Right atrium auricular region (tissue), 2 donors: ENCODE data around the gene SUPV3L1. TPM values are rescaled to one million over a fixed set of nuclear protein-coding genes. Genes with fewer than 3 reads are reported as not detected.
A peak's percentile ranks its signal among the peaks of the same experiment; 100 is the strongest.

ENCODE experiments used
- DNase-seq: peaks from one replicate; pipeline ENCODE4 v3.0.0-alpha.2; 2019; ENCODE audit warnings: low spot score
- H3K27ac ChIP-seq, 2 donors: fragments of 200-600 bp; sonication (generic); 1 replicate in 1 of 2; 2 replicates in 1 of 2; pipeline ENCODE4 v1.5.1; 2016 to 2019
- H3K27me3 ChIP-seq, 2 donors: fragments of 200-600 bp; sonication (generic); one replicate each; pipeline versions ENCODE4 v1.5.1 to v1.6.0; 2017 to 2019
- H3K36me3 ChIP-seq: fragments of 200-600 bp; sonication (generic); one replicate; pipeline ENCODE4 v1.5.1; 2016
- H3K4me1 ChIP-seq, 2 donors: fragments of 200-600 bp; sonication (generic); one replicate each; pipeline versions ENCODE4 v1.5.1 to v1.6.0; 2017 to 2019
- H3K4me3 ChIP-seq, 2 donors: fragments of 200-600 bp; sonication (generic); 1 replicate in 1 of 2; 2 replicates in 1 of 2; pipeline ENCODE4 v1.5.1; 2017 to 2019; ENCODE audit warnings: mild to moderate bottlenecking in 1 of 2, moderate library complexity in 1 of 2
- H3K9me3 ChIP-seq, 2 donors: fragments of 200-600 bp; sonication (generic); one replicate each; pipeline ENCODE4 v1.5.1; 2019
- CTCF ChIP-seq, 2 donors: fragments of 200-600 bp; sonication (generic); IDR thresholded peaks; one replicate each; pipeline ENCODE4 v1.5.1; 2019; ENCODE audit warnings: antibody characterized with exemption in 2 of 2
- total RNA-seq, 2 donors: library from RNA; depleted of rRNA; stranded (reverse); fragments of >200 nt; gene quantifications; one replicate each; pipeline ENCODE4 v1.1.0, GENCODE V29; 2016

SUPV3L1 gene
- total RNA-seq, 2 donors from 2014 or later = 20.8 to 27.2 TPM

- H3K27me3 ChIP-seq = no peaks in the 10 kb centered on the region
- H3K9me3 ChIP-seq = no peaks in the 10 kb centered on the region
- no peak overlapping the region for H3K27ac ChIP-seq
- H3K4me3 ChIP-seq = no peak overlapping the region
- H3K4me1 ChIP-seq = no peaks in the 10 kb centered on the region
- no peak for TF ChIP-seq CTCF (IDR thresholded peaks at IDR 0.05)
- DNase-seq = no peak
- H3K36me3 ChIP-seq = no peaks in the 10 kb centered on the region
Measured at GRCh38 chr10:69220507-69220906, 40.5 kb downstream of the SUPV3L1 start.

GRCh38 chr10:69222157-69223027 lies 42.4 kb downstream of the SUPV3L1 start:
- Histone ChIP-seq H3K9me3 (no peaks in the 10 kb centered on the region), H3K27me3 (no peaks in the 10 kb centered on the region), H3K4me1 (no peaks in the 10 kb centered on the region), H3K36me3 (no peaks in the 10 kb centered on the region), H3K4me3 (no peak overlapping the region), H3K27ac (no peak overlapping the region)
- peak in 1 of 2 donors; percentile 67 for TF ChIP-seq CTCF (IDR thresholded peaks at IDR 0.05)
- no peak for DNase-seq

GRCh38 chr10:69223028-69223342 lies 43.0 kb downstream of the SUPV3L1 start:
- Histone ChIP-seq H3K4me1 (no peaks in the 10 kb centered on the region), H3K27ac (no peak overlapping the region), H3K9me3 (no peaks in the 10 kb centered on the region), H3K27me3 (no peaks in the 10 kb centered on the region), H3K36me3 (no peaks in the 10 kb centered on the region), H3K4me3 (no peak overlapping the region)
- DNase-seq = no peak
- TF ChIP-seq CTCF (IDR thresholded peaks at IDR 0.05) = no peak

- no peak overlapping the region for H3K4me3 ChIP-seq
- H3K36me3 ChIP-seq = no peaks in the 10 kb centered on the region
- H3K27me3 ChIP-seq = no peaks in the 10 kb centered on the region
- no peaks in the 10 kb centered on the region for H3K9me3 ChIP-seq
- TF ChIP-seq CTCF (IDR thresholded peaks at IDR 0.05) = no peak
- H3K27ac ChIP-seq = no peak overlapping the region
- H3K4me1 ChIP-seq = peaks cover 0 to 10% of the 10 kb centered on the region in 2 donors
- no peak for DNase-seq
Measured at GRCh38 chr10:69224862-69225657, 45.0 kb downstream of the SUPV3L1 start.

- no peaks in the 10 kb centered on the region for H3K9me3 ChIP-seq
- peaks cover 0 to 10% of the 10 kb centered on the region in 2 donors for H3K4me1 ChIP-seq
- no peak overlapping the region for H3K4me3 ChIP-seq
- no peaks in the 10 kb centered on the region for H3K36me3 ChIP-seq
- no peaks in the 10 kb centered on the region for H3K27me3 ChIP-seq
- no peak for DNase-seq
- H3K27ac ChIP-seq = no peak overlapping the region
- TF ChIP-seq CTCF (IDR thresholded peaks at IDR 0.05) = no peak
Measured at GRCh38 chr10:69225681-69226080, 45.6 kb downstream of the SUPV3L1 start.
